NCI-H774 (cell line): ENCODE data around the gene SETD5.

Source experiments
- DNase-seq: peaks from one replicate; lab custom pipeline; 2025; lab: John Stamatoyannopoulos, UW

Gene SETD5

DNA sequence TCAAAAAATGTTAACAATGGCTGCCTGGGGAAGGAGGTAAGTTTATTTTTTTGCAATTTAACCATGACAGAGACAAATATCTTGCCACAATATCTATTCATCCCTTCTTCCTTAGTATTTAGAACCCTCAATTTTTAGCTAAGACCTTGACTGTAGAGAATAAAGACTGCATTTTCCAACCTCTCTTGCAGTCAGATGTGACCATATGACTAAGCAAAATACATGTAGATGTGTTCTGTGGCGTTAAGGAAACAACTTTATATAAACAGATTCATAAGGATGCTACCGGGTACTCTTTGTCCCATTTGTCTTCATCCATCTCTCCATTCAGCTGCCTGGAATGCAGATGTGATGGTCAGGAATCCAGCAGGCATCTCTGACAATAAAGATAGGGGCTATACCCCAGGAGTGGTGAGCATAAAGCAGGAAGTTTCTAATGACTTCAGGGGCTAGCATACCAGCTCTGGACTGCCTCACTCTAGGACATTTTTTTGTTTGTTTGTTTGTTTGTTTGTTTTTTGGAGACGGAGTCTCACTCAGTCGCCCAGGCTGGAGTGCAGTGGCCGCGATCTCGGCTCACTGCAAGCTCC lies 115.1 kb downstream of the SETD5 start:
- DNase-seq: no peak

DNA sequence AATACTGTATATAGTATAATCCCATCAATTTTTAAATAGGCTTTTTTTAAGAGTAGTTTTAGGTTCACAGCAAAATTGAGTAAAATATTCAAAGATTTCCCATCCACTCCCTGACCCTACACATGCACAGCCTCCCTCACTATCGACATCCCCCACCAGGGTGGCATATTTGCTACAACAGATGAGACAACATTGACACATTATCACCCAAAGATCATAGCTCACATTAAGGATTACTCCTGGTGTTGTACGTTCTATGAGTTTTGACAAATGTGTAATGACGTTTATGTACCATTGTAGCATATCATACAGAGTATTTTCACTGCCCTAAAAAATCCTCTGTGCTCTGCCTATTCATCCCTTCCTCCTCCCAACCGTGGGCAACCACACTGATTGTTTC lies 116.9 kb downstream of the SETD5 start:
- no peak for DNase-seq

GRCh38 chr3:9514956-9515355 lies 117.5 kb downstream of the SETD5 start:
- no peak for DNase-seq

GRCh38 chr3:9525078-9525477 lies 127.7 kb downstream of the SETD5 start:
- DNase-seq: no peak
